HG02610 (cell line): ENCODE results near the gene ITGA5.

Experiments used
- ATAC-seq: cut with Tn5 transposase; IDR thresholded peaks from one replicate; pipeline ENCODE4 v1.9.1; 2021; ENCODE audit warnings: mild to moderate bottlenecking, moderate library complexity; ENCODE audit not compliant: unreplicated experiment

Gene ITGA5

DNA sequence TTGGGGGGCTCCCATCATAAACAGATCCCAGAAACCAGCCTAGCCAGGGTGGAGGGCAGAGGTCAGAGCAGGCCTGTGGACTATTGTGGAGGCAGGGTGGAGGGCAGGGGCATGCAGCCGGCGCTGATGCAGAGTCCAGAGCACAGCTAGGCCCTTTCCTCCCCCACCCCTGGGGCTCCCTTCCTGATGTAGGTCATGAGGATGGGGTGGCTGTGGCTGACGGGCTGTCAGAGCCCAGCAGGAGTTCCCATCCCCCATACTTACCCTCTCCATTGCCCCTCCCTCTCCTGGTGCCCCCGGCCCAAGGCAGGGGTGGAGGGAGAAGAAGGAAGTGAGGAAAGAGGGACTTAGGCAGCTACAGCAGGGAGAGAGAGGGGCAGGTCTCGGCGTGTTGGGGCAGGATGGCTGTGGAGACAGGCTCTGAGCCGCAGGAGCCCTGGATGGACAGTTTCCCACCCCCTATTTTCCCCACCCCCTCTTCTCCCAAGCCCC, 28.8 kb downstream of the ITGA5 start:
- ATAC-seq, result no peak

- ATAC-seq, result no peak
Observed at GRCh38 chr12:54389607-54390175, 29.4 kb downstream of the ITGA5 start.

GRCh38 chr12:54389134-54389508, 29.9 kb downstream of the ITGA5 start:
- no peak for ATAC-seq

DNA sequence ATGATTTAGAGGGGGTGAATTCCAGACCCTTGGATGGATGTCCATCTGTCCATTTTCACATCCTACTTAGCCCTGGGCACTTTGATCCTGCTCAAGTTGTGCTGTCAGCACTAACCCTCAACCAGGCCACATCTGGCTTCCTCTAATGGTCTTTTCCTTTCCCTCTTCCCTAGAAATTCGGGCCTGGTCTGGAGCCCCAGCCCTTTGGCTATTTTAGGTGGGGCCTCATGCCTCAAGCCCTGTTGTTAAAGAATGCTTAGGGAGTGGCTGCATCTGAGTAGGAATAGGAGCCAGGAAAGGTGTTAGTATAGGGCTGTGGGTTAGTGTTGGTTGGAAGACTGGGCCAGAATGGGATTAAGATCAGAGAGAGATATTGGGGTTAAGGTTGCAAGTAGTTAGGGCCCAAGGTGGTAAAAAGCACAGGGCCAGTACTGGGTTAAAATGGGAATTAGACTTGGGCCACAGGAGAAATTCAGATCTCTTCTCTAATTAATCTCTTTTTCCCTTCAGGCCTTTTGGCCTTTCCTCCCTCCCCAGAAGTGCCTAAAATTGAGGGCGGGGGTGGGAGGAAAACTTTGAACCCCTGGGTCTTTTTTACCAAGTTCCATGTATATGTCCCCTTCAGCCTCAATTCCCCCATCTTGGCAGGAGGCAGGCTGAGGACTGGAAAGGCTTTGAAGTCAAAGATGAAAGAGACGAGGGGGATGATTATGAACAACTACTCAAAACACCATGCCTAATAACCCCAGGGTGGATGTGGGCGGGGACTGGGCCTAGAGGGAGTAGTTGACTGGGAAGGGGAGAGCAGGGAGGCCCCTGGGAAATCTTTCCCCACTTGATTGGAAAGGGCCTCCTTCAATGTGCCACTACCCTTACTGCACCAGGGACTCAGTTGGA, 30.6 kb downstream of the ITGA5 start:
- ATAC-seq, result no peak

DNA sequence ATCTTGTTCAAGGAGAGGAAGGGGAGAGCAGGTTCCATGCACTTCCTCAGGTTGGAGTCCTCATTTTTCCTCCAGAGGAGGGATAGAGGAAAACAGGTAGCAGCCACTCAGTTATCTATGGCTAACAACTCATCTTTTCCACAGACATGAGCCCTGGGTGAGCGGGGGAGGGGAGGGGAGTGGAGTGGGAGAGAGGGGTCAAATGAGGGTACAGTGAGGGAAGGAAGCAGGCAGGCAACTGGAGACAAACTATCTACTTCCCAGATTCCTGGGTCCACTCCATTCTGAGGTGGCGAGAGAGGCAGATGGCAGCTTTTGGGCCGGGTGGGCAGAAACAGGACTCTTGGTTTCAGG, 32.0 kb downstream of the ITGA5 start:
- no peak for ATAC-seq

GRCh38 chr12:54386403-54387113, 32.5 kb downstream of the ITGA5 start:
- no peak for ATAC-seq

DNA sequence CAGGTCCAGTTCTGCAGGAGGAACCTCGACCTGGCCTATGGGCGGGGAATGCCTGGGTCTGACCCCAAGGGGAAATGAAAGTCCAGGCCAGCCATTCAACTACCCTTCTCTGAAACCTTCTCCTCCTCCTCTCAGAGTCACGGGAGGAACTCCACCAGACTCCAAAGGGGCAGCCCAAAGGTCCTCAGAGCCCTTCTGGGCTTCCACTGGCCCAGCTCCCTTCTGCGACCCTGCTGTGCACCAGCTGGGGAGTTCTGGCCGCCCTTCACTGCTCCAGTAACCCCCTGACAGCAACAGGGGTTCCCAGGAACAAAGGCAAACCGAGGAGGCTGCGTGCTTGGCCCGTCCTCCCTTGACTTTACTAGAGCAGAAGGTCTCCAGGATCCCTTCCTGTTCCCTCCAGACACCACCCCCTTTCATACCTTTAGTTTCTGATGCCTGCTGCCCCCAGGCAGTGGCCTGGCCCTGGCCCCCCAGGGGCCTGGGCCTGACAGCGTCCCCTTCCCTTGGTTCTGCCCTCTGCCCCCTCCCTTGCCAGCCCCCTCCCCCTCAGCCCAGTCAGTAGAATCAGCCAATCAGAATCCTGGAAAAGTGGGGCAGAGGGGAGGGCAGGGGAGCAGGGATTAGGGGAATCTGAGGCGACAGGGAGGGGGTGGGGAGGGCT, 33.7 kb downstream of the ITGA5 start:
- ATAC-seq, result peak; percentile 55

- peak; percentile 50 for ATAC-seq
Observed at GRCh38 chr12:54384591-54385041, 34.5 kb downstream of the ITGA5 start, which contains the start of gene ZNF385A. ZNF385A (minus strand) TSS chr12:54384733; CDS start chr12:54384514, 219 bp downstream.

- no peak for ATAC-seq
Observed at GRCh38 chr12:54383041-54383609, 35.9 kb downstream of the ITGA5 start.

GRCh38 chr12:54381136-54381535, 37.9 kb downstream of the ITGA5 start:
- no peak for ATAC-seq

DNA sequence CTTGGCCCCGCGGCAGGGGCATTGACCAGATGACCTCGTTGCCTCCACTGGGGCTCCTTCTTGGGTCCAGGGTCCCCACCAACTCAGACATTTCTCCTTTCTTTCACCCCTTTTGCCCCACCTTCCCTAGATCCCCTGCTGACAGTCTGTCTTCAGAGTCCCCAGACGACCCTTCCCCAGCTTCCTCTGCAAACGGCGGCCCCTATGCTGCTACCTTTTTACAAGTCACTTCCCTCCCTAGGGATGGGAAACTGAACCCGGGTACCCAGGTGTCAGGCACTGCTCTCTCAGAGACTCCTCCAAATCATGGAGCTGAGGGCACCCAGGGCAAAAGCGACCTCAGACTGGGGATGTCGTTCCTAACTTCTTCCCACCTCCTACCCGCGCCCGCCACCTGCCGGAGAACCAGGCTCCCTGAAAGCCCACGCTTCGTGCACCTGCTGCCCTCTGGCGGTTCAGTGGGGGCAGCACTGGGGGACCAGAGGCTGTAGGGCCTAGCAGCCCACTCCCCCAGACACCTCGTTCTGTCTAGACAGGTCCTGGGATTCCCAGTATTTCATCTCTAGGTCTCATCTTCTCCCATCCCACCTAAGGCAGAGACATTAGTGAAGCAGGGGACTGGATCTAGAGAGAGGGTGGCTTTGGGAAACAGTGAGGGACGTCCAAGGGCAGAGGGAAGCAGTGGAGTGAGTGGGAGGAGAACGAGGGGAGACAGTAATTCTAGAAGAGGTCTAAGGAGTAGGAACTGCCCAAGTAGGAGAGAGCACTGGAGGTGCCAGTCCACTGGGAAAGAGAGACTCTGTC, 39.5 kb downstream of the ITGA5 start:
- ATAC-seq, result peak; percentile 80

DNA sequence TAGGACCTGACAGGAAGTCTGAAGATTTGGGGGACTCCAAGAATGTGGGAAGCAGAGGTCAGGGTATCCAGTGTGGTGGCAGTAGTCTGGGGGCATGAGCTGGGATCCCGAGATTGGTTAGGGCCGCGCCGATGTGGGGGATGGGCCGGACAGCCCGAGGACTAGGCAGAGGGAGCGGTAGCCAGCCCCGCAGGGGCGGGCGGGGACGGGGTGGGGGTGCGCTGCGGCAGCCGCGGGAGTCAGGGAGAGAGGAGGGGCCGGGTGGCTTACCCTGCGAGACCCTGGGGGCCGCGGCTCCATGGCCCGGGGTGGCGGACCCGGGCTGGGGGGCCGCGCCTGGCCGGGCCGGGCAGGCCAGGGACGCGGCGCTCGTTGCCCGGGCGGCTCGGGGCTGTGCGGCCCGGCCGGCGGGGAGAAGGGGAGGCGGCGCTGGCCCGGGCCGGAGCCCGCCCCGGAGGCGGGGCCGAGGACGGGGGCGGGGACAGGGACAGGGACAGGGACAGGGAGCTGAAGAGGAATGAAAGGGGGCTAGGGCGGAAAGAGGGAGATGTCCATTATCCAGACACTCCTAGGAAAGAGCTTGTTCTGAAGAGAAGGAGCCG, 40.2 kb downstream of the ITGA5 start:
- no peak for ATAC-seq

- no peak for ATAC-seq
Observed at GRCh38 chr12:54377797-54378515, 41.1 kb downstream of the ITGA5 start.

- ATAC-seq, result no peak
Observed at GRCh38 chr12:54377007-54377406, 42.1 kb downstream of the ITGA5 start.

DNA sequence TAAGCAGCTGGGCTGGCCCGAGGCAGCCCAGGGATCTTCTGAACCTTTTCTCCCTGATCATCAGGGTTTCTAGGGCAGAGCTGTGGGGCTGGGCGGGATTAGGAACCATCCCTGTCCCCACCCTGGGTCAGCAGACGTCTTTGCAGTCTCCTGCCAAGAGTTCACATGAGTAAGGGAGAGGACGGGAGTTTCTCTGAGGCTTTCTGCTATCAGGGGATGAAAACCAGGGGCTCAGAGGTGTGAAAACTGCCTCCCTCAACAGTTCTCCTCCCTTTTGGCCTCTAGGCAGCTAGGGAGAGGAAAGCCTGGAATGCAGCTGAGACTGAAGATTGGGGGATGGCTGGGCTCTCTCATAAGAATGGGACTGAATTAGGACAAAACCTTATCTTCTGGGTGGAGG, 42.5 kb downstream of the ITGA5 start:
- no peak for ATAC-seq

DNA sequence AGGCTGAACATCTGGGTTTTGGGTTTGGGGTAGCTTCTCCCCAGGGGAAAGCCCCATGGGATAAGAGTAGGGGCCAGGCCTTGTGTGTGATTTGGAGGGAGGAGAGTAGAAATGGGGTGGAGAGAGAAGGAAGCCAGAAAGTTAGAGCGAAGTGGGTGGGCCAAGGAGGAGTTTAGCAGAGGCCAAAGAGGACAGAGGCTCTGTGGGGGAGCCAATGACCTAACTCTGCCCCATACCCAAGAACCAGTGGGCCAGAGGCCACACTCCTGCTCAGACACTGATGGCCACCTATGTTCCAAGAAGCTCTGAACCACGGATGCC, 43.8 kb downstream of the ITGA5 start:
- no peak for ATAC-seq

DNA sequence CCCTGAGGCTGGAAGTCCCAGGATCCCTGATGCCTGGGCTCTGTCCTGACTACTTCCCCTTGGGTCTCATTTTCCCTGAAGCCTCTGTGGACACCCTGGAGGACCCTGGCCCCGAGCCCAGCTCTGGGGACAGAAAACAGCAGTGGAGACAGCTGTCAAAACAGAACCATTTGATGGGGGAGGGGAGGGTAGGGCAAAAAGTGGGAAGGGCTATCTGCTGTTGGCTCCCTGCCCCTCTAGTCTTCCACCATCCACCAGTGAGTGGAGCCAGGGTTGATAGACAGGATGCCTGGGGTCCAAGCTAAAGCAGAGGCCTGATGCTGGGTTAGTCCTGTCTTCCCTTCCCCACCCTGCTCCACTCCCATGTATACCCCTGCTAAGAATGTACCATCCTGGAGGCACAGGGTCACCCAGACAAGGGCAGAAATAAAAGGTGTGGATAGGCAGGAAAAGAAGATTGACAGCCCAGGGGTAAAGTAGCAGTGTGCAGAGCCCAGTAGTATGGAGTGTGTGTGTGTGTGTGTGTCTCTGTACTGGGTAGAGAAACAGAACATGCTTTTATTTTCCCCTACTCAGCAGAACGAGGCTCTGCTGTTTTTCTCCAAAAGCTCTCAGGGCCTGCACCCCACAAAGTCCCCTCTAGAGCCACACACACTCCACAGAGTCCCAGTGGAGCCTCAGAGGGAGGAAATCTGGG, 44.4 kb downstream of the ITGA5 start:
- ATAC-seq, result no peak
